Neutrophil (primary cell): ENCODE data around the gene MCOLN2.

Experiments
- H3K27ac ChIP-seq: fragments of 200-600 bp; sonication (generic); 2 replicates; pipeline ENCODE4 v1.5.1; 2016; ENCODE audit warnings: mild to moderate bottlenecking, moderate library complexity
- H3K27me3 ChIP-seq: fragments of 200-600 bp; sonication (generic); 2 replicates; pipeline ENCODE4 v1.6.0; 2016; ENCODE audit warnings: mild to moderate bottlenecking
- H3K36me3 ChIP-seq: fragments of 200-600 bp; sonication (generic); 2 replicates; pipeline ENCODE4 v1.5.1; 2017
- H3K4me1 ChIP-seq, 2 experiments: fragments of 200-600 bp in 1 of 2; sonication (generic) in 1 of 2; 1 replicate in 1 of 2; 2 replicates in 1 of 2; pipeline versions ENCODE4 v1.5.1 to v1.6.1; 2013 to 2016; ENCODE audit warnings: low read depth in 1 of 2, low read length in 1 of 2, mild to moderate bottlenecking in 1 of 2, moderate library complexity in 1 of 2; ENCODE audit not compliant: control insufficient read depth in 1 of 2, insufficient read depth in 1 of 2
- H3K4me3 ChIP-seq, 2 experiments: fragments of 200-600 bp in 1 of 2; sonication (generic) in 1 of 2; 1 replicate in 1 of 2; 2 replicates in 1 of 2; pipeline ENCODE4 v1.5.1; 2013 to 2016; ENCODE audit warnings: low read depth in 1 of 2, low read length in 1 of 2, mild to moderate bottlenecking in 1 of 2, moderate library complexity in 1 of 2
- H3K9me3 ChIP-seq: fragments of 200-600 bp; sonication (generic); 2 replicates; pipeline ENCODE4 v1.5.1; 2016
- TF ChIP-seq, protein P1 (sequence below): fragments of 200-600 bp; sonication (generic); IDR thresholded peaks from 2 replicates; pipeline ENCODE4 v1.5.1; 2016; ENCODE audit warnings: antibody characterized with exemption

MCOLN2 gene

GRCh38 chr1:84940481-84940880, 56.4 kb downstream of the MCOLN2 start:
- TF ChIP-seq, protein P1, sequence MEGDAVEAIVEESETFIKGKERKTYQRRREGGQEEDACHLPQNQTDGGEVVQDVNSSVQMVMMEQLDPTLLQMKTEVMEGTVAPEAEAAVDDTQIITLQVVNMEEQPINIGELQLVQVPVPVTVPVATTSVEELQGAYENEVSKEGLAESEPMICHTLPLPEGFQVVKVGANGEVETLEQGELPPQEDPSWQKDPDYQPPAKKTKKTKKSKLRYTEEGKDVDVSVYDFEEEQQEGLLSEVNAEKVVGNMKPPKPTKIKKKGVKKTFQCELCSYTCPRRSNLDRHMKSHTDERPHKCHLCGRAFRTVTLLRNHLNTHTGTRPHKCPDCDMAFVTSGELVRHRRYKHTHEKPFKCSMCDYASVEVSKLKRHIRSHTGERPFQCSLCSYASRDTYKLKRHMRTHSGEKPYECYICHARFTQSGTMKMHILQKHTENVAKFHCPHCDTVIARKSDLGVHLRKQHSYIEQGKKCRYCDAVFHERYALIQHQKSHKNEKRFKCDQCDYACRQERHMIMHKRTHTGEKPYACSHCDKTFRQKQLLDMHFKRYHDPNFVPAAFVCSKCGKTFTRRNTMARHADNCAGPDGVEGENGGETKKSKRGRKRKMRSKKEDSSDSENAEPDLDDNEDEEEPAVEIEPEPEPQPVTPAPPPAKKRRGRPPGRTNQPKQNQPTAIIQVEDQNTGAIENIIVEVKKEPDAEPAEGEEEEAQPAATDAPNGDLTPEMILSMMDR = no peak
- Histone ChIP-seq H3K4me3 (no peak overlapping the region), H3K9me3 (no peaks in the 10 kb centered on the region), H3K36me3 (no peaks in the 10 kb centered on the region), H3K27ac (no peak overlapping the region), H3K27me3 (no peaks in the 10 kb centered on the region), H3K4me1 (peaks cover 0 to 3% of the 10 kb centered on the region in 2 experiments)

- TF ChIP-seq, protein P1 = no peak
- Histone ChIP-seq H3K36me3 (no peaks in the 10 kb centered on the region), H3K9me3 (no peaks in the 10 kb centered on the region), H3K4me1 (no peaks in the 10 kb centered on the region), H3K27me3 (no peaks in the 10 kb centered on the region), H3K4me3 (no peak overlapping the region), H3K27ac (no peak overlapping the region)
Measured at GRCh38 chr1:84939761-84940160, 57.2 kb downstream of the MCOLN2 start.

GRCh38 chr1:84939151-84939550, 57.8 kb downstream of the MCOLN2 start:
- Histone ChIP-seq H3K4me3 (no peak overlapping the region), H3K36me3 (no peaks in the 10 kb centered on the region), H3K27ac (no peak overlapping the region), H3K27me3 (no peaks in the 10 kb centered on the region), H3K9me3 (no peaks in the 10 kb centered on the region), H3K4me1 (no peaks in the 10 kb centered on the region)
- TF ChIP-seq, protein P1 = no peak

GRCh38 chr1:84936116-84936810, 60.6 kb downstream of the MCOLN2 start:
- Histone ChIP-seq H3K27ac (no peak overlapping the region), H3K36me3 (no peaks in the 10 kb centered on the region), H3K27me3 (no peaks in the 10 kb centered on the region), H3K4me3 (no peak overlapping the region), H3K4me1 (no peaks in the 10 kb centered on the region), H3K9me3 (no peaks in the 10 kb centered on the region)
- TF ChIP-seq, protein P1 = peak; percentile 65

GRCh38 chr1:84933011-84933611, 63.8 kb downstream of the MCOLN2 start:
- Histone ChIP-seq H3K4me3 (no peak overlapping the region), H3K27ac (no peak overlapping the region), H3K36me3 (no peaks in the 10 kb centered on the region), H3K4me1 (no peaks in the 10 kb centered on the region), H3K27me3 (no peaks in the 10 kb centered on the region), H3K9me3 (no peaks in the 10 kb centered on the region)
- TF ChIP-seq, protein P1 = no peak
